ENCODE measurements around the gene CEP97. TPM values are rescaled to one million over a fixed set of nuclear protein-coding genes. Genes with fewer than 3 reads are reported as not detected.
A peak's percentile ranks its signal among the peaks of the same experiment; 100 is the strongest.

CEP97 gene
- total and polyA plus RNA-seq, 9 of the 15 experiments (the other 6 are each of a cell fraction or from before 2014, with no cell fraction given) = 2.0 to 10.1 (median 4.3) TPM

DNA sequence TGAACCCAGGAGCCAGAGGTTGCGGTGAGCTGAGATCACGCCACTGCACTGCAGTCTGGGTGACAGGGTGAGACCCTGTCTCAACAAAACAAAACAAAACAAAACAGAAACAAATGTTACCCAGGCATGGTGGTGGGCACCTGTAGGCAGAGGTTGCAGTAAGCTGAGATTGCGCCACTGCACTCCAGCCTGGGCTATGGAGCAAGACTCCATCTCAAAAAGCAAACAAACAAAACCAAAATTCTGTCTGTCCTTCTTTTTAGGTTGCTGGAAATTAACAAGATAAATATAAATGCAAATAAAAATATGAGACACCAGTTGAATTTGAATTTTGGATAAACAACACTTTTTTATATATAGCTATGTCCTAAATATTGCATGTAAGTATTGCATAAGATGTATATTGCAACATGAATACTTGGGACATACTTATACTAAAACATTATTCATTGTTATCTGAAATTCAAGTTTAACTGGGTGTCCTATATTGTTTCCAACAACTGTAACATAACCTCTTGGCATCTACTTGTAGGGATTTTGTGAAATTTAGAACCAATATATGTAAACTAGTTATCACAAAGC is 4.7 kb upstream of the CEP97 start:
- no peak for FAIRE-seq
- ATAC-seq = no peak
- POLR2A ChIA-PET = interaction anchor here (1.0 kb wide), 1 partner anchor 11 kb away, joined by 3 read pairs; no protein-coding TSS in a partner anchor
- H3K27ac ChIP-seq (ENCODE audit: extremely low read depth, low read depth, low read length) = no peak overlapping the region
- no peaks in the 10 kb centered on the region for H3K79me2 ChIP-seq (ENCODE audit: control insufficient read depth, insufficient read depth, low read length)
- no peak overlapping the region for H3K4me3 ChIP-seq
- no peaks in the 10 kb centered on the region for H4K20me1 ChIP-seq (replicated peaks; ENCODE audit: control insufficient read depth, insufficient read depth, low read length)
- in situ Hi-C loops (cut with MboI) = no loop called here
- H3K9me1 ChIP-seq (ENCODE audit: control insufficient read depth, insufficient read depth, low read length) = no peaks in the 10 kb centered on the region
- peaks cover 0 to 8% of the 10 kb centered on the region in 2 experiments; a peak in 1 of 5 replicates for H3K4me1 ChIP-seq (replicated peaks in 1 of 2; ENCODE audit: control insufficient read depth in 2 of 2, insufficient read depth in 2 of 2, low read length in 2 of 2)
- CTCF ChIA-PET (ENCODE audit: low intra/inter-chr PET ratio) = no interaction called here
- H3K36me3 ChIP-seq (ENCODE audit: control insufficient read depth, insufficient read depth, low read length) = no peaks in the 10 kb centered on the region
- WGBS (ENCODE audit: insufficient coverage, low coverage, missing lambda C conversion rate) = 95% methylated on average over 3 of the region's 3 CpGs
- no peak overlapping the region for H3K4me2 ChIP-seq (ENCODE audit: insufficient read depth, low read length)
- DNase-seq (ENCODE audit: extremely low read depth in 1 of 4, low spot score in 3 of 4) = no peak
- BruUV-seq (replicated peaks) = no TSS peak
- H3K27me3 ChIP-seq (ENCODE audit: control insufficient read depth in 2 of 2, insufficient read depth in 2 of 2, low read length in 2 of 2) = no peaks in the 10 kb centered on the region
- no peaks in the 10 kb centered on the region for H3K9me3 ChIP-seq (replicated peaks; ENCODE audit: control insufficient read depth, insufficient read depth, low read depth, low read length)
- no peak for TF ChIP-seq MIER1 (IDR thresholded peaks at IDR 0.05; ENCODE audit: low read depth)
- no peak for TF ChIP-seq KAT2B (IDR thresholded peaks at IDR 0.05; ENCODE audit: low read depth, low read length)
- no peak for TF ChIP-seq BCOR (IDR thresholded peaks at IDR 0.05)
- no peak for TF ChIP-seq ZNF133 (CRISPR knock-in tag; IDR thresholded peaks at IDR 0.05)
- TF ChIP-seq ATF6 (CRISPR knock-in tag; IDR thresholded peaks at IDR 0.05) = no peak
- TF ChIP-seq, protein P1, sequence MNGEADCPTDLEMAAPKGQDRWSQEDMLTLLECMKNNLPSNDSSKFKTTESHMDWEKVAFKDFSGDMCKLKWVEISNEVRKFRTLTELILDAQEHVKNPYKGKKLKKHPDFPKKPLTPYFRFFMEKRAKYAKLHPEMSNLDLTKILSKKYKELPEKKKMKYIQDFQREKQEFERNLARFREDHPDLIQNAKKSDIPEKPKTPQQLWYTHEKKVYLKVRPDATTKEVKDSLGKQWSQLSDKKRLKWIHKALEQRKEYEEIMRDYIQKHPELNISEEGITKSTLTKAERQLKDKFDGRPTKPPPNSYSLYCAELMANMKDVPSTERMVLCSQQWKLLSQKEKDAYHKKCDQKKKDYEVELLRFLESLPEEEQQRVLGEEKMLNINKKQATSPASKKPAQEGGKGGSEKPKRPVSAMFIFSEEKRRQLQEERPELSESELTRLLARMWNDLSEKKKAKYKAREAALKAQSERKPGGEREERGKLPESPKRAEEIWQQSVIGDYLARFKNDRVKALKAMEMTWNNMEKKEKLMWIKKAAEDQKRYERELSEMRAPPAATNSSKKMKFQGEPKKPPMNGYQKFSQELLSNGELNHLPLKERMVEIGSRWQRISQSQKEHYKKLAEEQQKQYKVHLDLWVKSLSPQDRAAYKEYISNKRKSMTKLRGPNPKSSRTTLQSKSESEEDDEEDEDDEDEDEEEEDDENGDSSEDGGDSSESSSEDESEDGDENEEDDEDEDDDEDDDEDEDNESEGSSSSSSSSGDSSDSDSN (IDR thresholded peaks at IDR 0.05; ENCODE audit: borderline replicate concordance in 1 of 2, low read depth in 2 of 2, low read length in 2 of 2) = no peak
- TF ChIP-seq CEBPB (tag; IDR thresholded peaks at IDR 0.05) = peak; percentile 73
- TF ChIP-seq, protein P2, sequence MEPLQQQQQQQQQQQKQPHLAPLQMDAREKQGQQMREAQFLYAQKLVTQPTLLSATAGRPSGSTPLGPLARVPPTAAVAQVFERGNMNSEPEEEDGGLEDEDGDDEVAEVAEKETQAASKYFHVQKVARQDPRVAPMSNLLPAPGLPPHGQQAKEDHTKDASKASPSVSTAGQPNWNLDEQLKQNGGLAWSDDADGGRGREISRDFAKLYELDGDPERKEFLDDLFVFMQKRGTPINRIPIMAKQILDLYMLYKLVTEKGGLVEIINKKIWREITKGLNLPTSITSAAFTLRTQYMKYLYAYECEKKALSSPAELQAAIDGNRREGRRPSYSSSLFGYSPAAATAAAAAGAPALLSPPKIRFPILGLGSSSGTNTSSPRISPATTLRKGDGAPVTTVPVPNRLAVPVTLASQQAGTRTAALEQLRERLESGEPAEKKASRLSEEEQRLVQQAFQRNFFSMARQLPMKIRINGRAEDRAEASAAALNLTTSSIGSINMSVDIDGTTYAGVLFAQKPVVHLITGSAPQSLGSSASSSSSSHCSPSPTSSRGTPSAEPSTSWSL (CRISPR knock-in tag; IDR thresholded peaks at IDR 0.05; ENCODE audit: borderline replicate concordance) = no peak
- TF ChIP-seq, protein P3, sequence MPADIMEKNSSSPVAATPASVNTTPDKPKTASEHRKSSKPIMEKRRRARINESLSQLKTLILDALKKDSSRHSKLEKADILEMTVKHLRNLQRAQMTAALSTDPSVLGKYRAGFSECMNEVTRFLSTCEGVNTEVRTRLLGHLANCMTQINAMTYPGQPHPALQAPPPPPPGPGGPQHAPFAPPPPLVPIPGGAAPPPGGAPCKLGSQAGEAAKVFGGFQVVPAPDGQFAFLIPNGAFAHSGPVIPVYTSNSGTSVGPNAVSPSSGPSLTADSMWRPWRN (IDR thresholded peaks at IDR 0.05; ENCODE audit: low read depth) = no peak
- no peak for TF ChIP-seq CEBPG (CRISPR knock-in tag; IDR thresholded peaks at IDR 0.05)
- TF ChIP-seq CEBPG (tag; conservative IDR thresholded peaks at IDR 0.05 in 1 of 2, IDR thresholded peaks at IDR 0.05 in 1 of 2) = peak; percentile 43 to 62; a peak in 3 of 4 replicates
- no peak for TF ChIP-seq THRB (CRISPR knock-in tag; conservative IDR thresholded peaks at IDR 0.05)
- no peak for TF ChIP-seq CXXC5 (CRISPR knock-in tag; IDR thresholded peaks at IDR 0.05)
- no peak for TF ChIP-seq SREBF2 (CRISPR knock-in tag; IDR thresholded peaks at IDR 0.05)
- TF ChIP-seq TRIM28 (IDR thresholded peaks at IDR 0.05) = no peak
- H2AFZ ChIP-seq (ENCODE audit: low read depth, low read length) = no peak overlapping the region
- intact Hi-C loops (cut with micrococcal nuclease) = no loop called here
- H3K9ac ChIP-seq (ENCODE audit: insufficient read depth in 1 of 2, low read depth in 2 of 2, low read length in 2 of 2) = no peak overlapping the region

All from K562 (cell line).